ENCODE measurements around the gene PIP5K1B.
"Not testable (repeated sequence)": the region's sequence is repeated elsewhere in the genome, so short reads cannot be mapped to it uniquely, and the experiment has no call there.

PIP5K1B gene, protein sequence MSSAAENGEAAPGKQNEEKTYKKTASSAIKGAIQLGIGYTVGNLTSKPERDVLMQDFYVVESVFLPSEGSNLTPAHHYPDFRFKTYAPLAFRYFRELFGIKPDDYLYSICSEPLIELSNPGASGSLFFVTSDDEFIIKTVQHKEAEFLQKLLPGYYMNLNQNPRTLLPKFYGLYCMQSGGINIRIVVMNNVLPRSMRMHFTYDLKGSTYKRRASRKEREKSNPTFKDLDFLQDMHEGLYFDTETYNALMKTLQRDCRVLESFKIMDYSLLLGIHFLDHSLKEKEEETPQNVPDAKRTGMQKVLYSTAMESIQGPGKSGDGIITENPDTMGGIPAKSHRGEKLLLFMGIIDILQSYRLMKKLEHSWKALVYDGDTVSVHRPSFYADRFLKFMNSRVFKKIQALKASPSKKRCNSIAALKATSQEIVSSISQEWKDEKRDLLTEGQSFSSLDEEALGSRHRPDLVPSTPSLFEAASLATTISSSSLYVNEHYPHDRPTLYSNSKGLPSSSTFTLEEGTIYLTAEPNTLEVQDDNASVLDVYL

DNA sequence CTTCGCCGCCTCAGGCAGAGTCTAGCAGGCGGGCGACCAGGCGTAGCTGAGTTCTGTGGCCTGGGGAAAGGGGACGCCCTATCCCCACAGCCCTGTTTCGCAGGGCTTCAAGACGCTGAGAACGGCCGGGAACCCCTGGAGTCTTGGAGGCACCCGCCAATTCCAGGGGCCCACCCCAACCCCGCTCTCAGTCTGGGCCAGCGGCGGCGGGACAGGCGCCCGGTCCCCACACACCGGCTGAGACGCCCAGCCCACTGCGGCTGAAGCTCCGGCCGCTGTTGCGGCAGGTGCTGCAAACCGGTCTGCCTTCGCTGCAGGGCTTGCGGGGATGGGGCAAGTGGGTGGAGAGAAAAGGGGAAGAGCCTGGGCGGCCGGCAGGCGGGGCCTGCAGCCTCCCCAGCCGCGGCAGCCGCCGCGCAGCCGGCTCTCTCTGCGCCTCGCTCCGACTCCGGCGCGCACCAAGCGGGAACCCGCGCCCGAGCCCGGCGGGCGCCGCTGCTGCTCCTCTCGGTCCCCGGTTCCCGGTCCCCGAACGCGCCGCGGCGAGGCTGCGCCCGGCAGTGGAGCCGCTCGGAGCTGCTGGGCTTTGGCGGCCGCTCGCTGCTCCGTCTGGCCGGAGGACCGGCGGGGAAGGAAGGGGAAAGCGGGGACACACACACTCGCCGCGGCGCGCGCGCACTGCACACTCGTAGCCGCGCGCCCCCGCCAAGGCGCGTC is at the start of gene PIP5K1B:
Gene PIP5K1B (plus strand): TSS at position 427 of the 717 bp plus-strand sequence. CDS start 117,375 bp downstream, outside the sequence.
- peak; percentile 41 for DNase-seq

DNA sequence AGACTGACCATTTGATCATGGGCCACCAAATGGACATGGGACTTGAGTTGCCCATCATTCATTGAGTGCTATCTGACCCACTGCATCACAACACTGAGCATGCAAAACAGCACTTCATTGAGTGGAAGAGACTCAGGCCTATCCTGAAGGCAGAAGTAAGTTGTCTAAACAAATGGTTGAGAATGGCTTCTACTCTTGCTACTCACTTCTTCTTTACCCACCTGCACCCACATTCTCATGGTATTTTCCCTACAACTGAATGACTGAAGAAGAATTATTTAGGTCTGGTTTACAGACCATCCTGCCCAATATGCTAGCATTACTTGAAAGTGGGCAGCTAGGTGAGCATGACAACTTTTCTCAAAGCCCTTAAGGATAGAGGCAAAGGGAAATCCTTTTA is 41.0 kb upstream of the PIP5K1B start:
- no peak for DNase-seq

DNA sequence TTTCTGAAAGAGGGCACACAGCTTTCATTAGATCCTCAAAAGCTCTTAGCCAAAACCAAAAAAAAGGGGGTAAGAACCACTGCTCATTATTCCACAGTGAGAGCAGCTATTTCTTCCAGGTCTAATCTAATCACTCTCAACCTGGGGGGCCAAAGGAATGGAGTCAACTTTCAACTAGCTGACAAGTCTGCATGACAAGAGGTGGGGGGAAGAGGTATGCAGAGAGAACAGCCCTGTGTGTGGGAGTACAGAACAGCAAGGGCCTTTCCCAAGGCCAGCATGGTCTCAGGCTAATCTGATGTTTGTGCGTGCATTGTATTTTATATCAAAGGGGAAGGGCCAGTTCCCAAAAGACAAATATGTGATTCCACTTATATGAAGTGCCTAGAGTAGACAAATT is 36.9 kb upstream of the PIP5K1B start:
- DNase-seq = no peak

DNA sequence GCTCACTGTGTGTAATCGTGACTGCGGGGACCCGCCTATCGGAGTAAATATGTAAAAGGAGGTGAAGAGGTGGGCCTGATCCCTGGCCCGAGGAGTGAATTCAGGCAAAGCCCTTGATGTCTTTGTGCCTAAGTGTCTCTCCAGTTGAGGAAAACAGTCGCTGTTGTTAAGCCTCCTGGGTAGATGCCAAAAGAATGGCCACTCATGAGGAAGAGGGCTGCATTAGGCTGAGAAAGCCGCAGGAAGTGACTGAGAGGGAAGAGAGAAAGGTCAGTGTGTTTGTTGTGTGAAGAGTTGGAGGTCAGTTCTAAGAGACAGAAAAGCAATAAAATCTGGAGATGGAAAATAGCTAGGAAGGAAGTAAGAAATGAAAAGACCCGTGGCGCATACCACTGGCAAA is 35.8 kb upstream of the PIP5K1B start:
- DNase-seq = no peak

GRCh38 chr9:68672215-68672614 is 32.8 kb upstream of the PIP5K1B start:
- DNase-seq = no peak

GRCh38 chr9:68672625-68673024 is 32.4 kb upstream of the PIP5K1B start:
- no peak for DNase-seq

GRCh38 chr9:68678430-68678829 is 26.6 kb upstream of the PIP5K1B start:
- no peak for DNase-seq

DNA sequence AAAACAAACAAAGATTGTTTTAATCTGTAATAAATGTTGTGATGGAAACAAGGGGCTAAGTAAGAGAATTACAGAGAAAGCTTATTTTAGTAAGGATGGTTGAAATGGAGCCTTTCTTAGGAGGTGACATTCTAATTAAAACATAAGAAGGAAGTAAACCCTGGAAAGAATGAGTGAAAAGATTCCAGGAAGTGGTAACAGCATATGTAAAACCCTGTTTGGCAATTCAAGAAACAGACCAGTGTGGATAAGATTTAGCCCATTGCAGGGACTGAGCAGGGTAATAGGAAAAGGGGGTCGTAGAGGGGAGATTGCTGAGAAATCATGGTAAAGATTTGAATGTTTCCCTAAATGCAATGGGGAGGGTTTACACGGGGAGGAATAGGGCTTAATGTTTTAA is 21.6 kb upstream of the PIP5K1B start:
- no peak for DNase-seq

DNA sequence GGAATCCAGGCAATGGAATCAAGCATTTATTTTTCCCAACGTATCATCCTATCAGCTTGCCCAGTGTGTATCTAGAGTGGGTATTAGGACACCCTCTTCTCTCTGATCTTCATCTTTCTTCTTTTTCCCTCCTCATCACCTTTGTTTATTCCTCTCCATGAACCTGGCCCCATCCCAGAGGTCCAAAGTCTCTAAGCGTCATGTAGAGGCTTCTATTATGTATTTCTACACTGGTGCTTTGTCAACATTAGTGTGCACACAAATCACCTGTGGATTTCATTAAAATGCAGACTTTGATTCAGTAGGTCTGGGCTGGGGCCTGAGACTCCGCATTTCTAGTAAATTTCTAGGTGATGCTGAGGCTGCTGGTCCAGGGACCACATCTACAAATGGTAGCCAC is 19.8 kb upstream of the PIP5K1B start:
- no peak for DNase-seq

DNA sequence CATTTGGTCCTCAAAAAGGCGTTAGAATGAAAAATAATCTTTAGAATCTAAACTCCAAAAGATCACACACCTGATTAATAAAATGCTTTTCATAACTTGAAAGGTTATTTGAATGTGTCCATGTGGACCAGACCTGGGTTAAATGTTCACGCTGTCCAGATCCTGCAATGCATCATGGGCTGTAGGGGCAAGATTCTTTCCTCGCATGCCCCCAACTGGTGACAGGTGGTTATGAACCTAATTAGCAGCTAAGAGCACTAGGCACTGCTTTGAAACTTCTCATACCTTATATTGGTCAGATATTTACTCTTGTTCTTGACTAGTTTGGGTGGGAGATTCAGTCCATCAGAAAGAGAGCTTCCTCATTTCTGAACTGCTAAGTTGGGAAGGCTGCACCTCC is 19.3 kb upstream of the PIP5K1B start:
- DNase-seq = peak; percentile 11

GRCh38 chr9:68690088-68690487 is 15.0 kb upstream of the PIP5K1B start:
- no peak for DNase-seq

GRCh38 chr9:68692519-68692918 is 12.5 kb upstream of the PIP5K1B start:
- no peak for DNase-seq

- no peak for DNase-seq
These were observed 10.9 kb upstream of the PIP5K1B start for GRCh38 chr9:68694125-68694524.

- no peak for DNase-seq
These were observed 7.2 kb upstream of the PIP5K1B start for GRCh38 chr9:68697851-68698250.

DNA sequence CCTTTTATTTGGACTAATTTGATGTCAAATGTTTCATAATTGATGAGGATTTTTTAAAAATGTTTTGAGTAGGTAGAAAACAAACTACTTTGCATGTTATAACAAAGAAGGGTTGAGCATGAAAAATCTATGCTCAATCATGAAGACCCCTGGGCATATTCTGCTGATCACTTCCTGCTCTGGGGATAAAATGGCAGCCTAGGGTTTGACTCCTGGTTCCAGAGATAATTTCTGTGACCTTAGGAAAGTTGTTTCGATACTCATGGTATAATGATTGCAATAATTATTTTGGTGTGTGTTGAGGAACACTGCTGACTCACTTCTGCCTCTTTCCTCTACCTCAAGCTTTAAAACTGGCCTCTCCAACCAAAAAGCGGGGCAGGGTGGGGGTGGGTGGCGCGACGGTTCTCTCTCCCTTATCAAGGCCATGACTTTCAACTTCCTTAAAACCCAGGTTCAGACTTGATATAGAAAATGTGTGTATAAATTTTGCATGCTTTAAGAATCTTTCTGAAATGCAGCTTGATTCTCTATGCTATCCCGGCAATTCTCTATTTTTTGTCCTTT is 6.0 kb upstream of the PIP5K1B start:
- no peak for DNase-seq

- DNase-seq = not testable (repeated sequence)
These were observed 5.4 kb upstream of the PIP5K1B start for GRCh38 chr9:68699625-68700024.

GRCh38 chr9:68702493-68702892 is 2.5 kb upstream of the PIP5K1B start:
- DNase-seq = no peak

DNA sequence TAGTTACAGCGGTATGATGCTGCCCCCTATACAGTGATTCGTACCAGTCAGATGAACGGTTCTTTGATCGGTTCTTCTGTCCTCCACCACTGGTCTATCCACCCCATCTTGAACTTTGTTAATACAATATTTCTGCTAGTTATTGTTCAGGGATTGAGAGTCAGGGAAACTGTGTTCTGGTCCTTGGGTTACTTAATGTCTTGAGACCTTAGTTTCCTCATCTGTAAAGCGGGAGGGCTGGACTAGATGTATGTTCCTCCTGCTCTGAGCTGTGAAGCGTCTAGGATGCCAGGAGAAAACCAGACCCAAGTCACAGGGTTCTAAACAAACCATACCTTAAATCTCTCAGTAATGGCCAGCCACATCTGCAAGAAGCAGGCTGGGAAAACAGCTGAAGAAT is 1.4 kb upstream of the PIP5K1B start:
- DNase-seq = no peak

GRCh38 chr9:68704498-68704813 is 584 bp upstream of the PIP5K1B start:
- no peak for DNase-seq

DNA sequence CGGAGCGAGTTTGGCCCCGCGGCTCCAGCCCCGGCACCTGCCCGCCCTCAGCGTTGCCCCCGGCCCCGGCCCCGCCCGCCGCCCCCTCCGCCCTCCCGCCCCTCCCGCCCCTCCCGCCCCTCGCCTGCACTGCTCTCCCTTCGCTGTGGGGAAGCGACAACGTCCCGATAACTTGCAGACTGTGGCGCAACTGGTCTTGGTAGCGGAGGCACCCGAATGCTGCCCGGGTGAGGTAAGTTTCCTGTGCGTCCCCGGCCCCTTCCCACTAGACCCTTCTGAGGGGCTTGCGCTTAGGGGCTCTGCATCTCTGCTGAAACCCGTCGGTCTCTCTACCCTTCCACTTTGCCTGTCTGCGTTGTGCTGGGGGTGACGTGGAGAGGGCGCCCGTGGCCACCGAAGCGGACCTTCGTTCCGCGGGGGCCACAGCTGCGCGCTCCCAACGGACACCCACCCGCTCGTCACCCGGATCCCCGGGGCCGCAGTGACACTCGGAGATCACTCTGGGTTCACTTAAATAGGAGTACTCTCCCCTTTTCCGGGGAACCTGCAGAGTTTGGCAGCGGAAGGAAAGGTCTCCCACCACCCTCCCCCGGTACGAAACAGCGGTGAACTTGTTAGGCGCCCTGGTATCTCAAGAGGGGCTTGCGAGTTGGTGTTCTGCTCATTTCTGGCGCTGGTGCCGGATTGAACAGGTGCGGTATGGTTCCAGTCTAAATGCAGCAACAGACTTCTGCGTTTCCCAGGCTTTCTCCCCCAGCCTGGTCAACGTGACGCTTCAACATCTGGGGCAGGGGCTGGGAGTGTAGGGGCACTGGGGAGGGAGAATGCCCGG is 707 bp downstream of the PIP5K1B start:
- DNase-seq = peak; percentile 24

DNA sequence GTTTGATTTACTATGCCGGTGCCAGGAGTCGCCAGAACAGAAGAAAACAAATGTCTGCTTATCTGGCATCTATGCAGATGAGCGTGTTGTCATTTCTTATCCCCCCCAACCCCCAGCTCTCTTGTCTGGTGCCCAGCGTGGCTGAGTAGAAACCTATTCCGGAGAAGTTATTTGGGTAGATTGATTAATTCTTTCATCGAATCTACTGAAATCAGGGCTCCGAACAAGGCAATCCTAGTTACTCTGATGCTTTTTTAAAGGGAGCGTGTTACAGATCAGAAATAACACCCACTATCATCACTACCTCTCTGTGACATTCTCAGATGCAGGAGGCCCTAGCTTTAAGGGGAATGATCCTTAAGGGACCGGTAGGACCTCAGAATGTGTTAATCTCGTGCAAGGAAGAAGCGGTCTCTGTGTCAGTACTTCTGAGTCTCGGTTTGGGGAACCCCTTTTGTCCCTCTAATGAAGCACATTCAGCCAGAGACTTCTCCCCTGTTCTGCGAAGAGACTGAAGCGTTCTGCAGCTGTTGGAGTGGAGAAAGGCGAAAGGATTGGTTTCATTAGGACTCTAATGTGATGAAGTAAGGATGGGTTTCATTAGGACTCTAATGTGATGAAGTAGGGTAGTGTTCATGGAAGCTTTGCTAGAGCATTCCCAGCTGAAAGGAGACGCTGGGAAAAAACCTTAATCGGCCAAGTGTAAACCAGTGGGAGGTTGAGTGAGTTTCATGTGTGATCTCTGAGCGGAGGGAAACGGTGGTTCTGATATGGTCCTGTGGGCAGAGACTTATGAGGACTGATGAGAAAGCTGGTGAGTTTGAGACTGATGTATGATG is 1.5 kb downstream of the PIP5K1B start:
- no peak for DNase-seq

Data from NCI-H748 treated with DMSO at 0.1 percent for 48 hours (cell line).